Panc1 (cell line): ENCODE data around the gene PCDHGA2. TPM values are rescaled to one million over a fixed set of nuclear protein-coding genes. Genes with fewer than 3 reads are reported as not detected.

ENCODE experiments used
- ATAC-seq: fragments of 200-7000 bp; cut with Tn5 transposase; 2 replicates; pipeline ENCODE4 v1.9.1; 2020; ENCODE audit warnings: mild to moderate bottlenecking, moderate library complexity
- BruUV-seq: library from RNA; stranded (reverse); fragments of 400-500 nt; replicated peaks from 2 replicates; lab custom pipeline; 2021; lab: Mats Ljungman, UMichigan
- CTCF ChIA-PET: fragments of 300-600 bp; sonication (Branson Sonifier 250); formaldehyde crosslinking; loops from one replicate; lab custom pipeline; 2022; ENCODE audit warnings: antibody characterized with exemption; lab: Charles Lee
- POLR2A ChIA-PET: fragments of 300-600 bp; sonication (Branson Sonifier 250); formaldehyde crosslinking; loops from one replicate; lab custom pipeline; 2022; ENCODE audit warnings: antibody characterized with exemption; lab: Charles Lee
- DNase-seq: peaks from one replicate; pipeline ENCODE4 v3.0.0-alpha.2; 2010; ENCODE audit warnings: low read depth, low spot score
- H3K27ac ChIP-seq: 2 replicates; pipeline ENCODE4 v1.5.1; 2011; ENCODE audit warnings: mild to moderate bottlenecking, low read length, inconsistent platforms
- H3K27me3 ChIP-seq: fragments of 200-500 bp; sonication (Bioruptor generic); 2 replicates; pipeline ENCODE4 v1.6.0; 2014; ENCODE audit warnings: low read length, inconsistent platforms; ENCODE audit not compliant: control insufficient read depth, insufficient read depth
- H3K36me3 ChIP-seq: fragments of 200-500 bp; sonication (Bioruptor generic); 2 replicates; pipeline ENCODE4 v1.5.1; 2014; ENCODE audit warnings: inconsistent platforms, mild to moderate bottlenecking, low read length, moderate library complexity; ENCODE audit not compliant: control insufficient read depth, insufficient read depth
- H3K4me1 ChIP-seq: 2 replicates; pipeline ENCODE4 v1.5.1; 2011; ENCODE audit warnings: inconsistent platforms, mild to moderate bottlenecking, low read length, moderate library complexity; ENCODE audit not compliant: control insufficient read depth, insufficient read depth
- H3K4me3 ChIP-seq, 2 experiments: 2 replicates each; pipeline ENCODE4 v1.5.1; 2011 to 2012; ENCODE audit warnings: low read depth in 2 of 2, low read length in 2 of 2, mild to moderate bottlenecking in 2 of 2, inconsistent platforms in 1 of 2, moderate library complexity in 1 of 2
- H3K9me3 ChIP-seq: fragments of 200-500 bp; sonication (Bioruptor generic); 2 replicates; pipeline ENCODE4 v1.5.1; 2014; ENCODE audit warnings: low read depth, mild to moderate bottlenecking, inconsistent platforms, low read length, moderate library complexity; ENCODE audit not compliant: control insufficient read depth, insufficient read depth
- POLR2AphosphoS5 ChIP-seq: IDR thresholded peaks from 2 replicates; pipeline ENCODE4 v1.6.1; 2012; ENCODE audit warnings: mild to moderate bottlenecking, low read depth, low read length, moderate library complexity
- SIN3A ChIP-seq: IDR thresholded peaks from 2 replicates; pipeline ENCODE4 v1.6.1; 2012; ENCODE audit warnings: low read depth, mild to moderate bottlenecking, low read length, moderate library complexity, borderline replicate concordance; ENCODE audit not compliant: insufficient read depth
- TCF7L2 ChIP-seq: IDR thresholded peaks from 2 replicates; pipeline ENCODE4 v1.6.1; 2011; ENCODE audit warnings: mild to moderate bottlenecking, low read depth, low read length, inconsistent platforms
- in situ Hi-C: cut with HindIII; loops from 2 replicates; pipeline ENCODE4 v1.10.0; 2016; ENCODE audit warnings: low sequenced_read_pairs, low pct_unique_long_range_greater_than_20kb
- intact Hi-C: fragments of 100-400 bp; cut with micrococcal nuclease; formaldehyde crosslinking; loops from one replicate; pipeline ENCODE4 v1.10.0; 2022; ENCODE audit not compliant: unreplicated experiment
- total RNA-seq: library from RNA; stranded (reverse); gene quantifications from one replicate; pipeline ENCODE4 v1.2.1, GENCODE V29; 2021; ENCODE audit not compliant: unreplicated experiment
- TF ChIP-seq, protein P1 (sequence below): fragments of 450-650 bp; IDR thresholded peaks from 2 replicates; pipeline ENCODE4 v1.5.1; 2017; ENCODE audit warnings: mild to moderate bottlenecking
- TF ChIP-seq, protein P2 (sequence below), 2 experiments: IDR thresholded peaks; 2 replicates each; pipeline ENCODE4 v1.6.1; 2011 to 2012; ENCODE audit warnings: low read depth in 2 of 2, control low read depth in 1 of 2, low read length in 1 of 2, mild to moderate bottlenecking in 1 of 2, moderate library complexity in 1 of 2; ENCODE audit not compliant: insufficient read depth in 1 of 2

The PCDHGA2 gene
- total RNA-seq, 1 experiment from 2014 or later = 0.05 TPM

DNA sequence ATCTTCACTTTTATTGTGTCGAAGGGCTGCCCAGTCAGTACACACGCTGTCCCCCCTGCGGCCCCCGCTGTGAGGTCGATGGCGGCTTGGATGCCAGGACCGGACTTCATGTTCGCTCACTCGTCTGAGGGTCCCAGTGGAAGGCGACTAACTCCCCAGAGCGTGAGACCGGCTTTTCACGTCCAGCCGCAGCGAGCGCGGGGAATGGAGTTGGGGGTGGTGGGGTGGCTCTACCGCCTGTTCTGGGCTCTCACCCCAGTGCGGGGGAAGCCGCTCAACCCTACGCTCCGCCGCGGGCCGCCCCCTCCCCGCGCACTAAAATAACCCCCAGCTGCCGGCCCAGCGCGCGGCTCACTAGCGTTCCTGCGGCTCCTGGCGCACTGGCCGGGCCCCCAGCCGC lies 34.8 kb upstream of the PCDHGA2 start, which contains the start of gene SLC25A2:
Gene SLC25A2 (minus strand): TSS at position 294 of the 400 bp plus-strand sequence. CDS start 184 bp downstream, at position 110.
- Histone ChIP-seq H3K36me3 (no peaks in the 10 kb centered on the region; the same call in 1 of the 2 replicates), H3K4me3 (no peak within 1 kb of the TSS), H3K27ac (no peak within 1 kb of the TSS), H3K4me1 (no peaks in the 10 kb centered on the region), H3K9me3 (peaks cover 27% of the 10 kb centered on the region), H3K27me3 (no peaks in the 10 kb centered on the region)
- TF ChIP-seq, protein P1, sequence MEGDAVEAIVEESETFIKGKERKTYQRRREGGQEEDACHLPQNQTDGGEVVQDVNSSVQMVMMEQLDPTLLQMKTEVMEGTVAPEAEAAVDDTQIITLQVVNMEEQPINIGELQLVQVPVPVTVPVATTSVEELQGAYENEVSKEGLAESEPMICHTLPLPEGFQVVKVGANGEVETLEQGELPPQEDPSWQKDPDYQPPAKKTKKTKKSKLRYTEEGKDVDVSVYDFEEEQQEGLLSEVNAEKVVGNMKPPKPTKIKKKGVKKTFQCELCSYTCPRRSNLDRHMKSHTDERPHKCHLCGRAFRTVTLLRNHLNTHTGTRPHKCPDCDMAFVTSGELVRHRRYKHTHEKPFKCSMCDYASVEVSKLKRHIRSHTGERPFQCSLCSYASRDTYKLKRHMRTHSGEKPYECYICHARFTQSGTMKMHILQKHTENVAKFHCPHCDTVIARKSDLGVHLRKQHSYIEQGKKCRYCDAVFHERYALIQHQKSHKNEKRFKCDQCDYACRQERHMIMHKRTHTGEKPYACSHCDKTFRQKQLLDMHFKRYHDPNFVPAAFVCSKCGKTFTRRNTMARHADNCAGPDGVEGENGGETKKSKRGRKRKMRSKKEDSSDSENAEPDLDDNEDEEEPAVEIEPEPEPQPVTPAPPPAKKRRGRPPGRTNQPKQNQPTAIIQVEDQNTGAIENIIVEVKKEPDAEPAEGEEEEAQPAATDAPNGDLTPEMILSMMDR = no peak
- TF ChIP-seq POLR2AphosphoS5 (no peak), SIN3A (no peak), TCF7L2 (no peak)
- TF ChIP-seq, protein P2, sequence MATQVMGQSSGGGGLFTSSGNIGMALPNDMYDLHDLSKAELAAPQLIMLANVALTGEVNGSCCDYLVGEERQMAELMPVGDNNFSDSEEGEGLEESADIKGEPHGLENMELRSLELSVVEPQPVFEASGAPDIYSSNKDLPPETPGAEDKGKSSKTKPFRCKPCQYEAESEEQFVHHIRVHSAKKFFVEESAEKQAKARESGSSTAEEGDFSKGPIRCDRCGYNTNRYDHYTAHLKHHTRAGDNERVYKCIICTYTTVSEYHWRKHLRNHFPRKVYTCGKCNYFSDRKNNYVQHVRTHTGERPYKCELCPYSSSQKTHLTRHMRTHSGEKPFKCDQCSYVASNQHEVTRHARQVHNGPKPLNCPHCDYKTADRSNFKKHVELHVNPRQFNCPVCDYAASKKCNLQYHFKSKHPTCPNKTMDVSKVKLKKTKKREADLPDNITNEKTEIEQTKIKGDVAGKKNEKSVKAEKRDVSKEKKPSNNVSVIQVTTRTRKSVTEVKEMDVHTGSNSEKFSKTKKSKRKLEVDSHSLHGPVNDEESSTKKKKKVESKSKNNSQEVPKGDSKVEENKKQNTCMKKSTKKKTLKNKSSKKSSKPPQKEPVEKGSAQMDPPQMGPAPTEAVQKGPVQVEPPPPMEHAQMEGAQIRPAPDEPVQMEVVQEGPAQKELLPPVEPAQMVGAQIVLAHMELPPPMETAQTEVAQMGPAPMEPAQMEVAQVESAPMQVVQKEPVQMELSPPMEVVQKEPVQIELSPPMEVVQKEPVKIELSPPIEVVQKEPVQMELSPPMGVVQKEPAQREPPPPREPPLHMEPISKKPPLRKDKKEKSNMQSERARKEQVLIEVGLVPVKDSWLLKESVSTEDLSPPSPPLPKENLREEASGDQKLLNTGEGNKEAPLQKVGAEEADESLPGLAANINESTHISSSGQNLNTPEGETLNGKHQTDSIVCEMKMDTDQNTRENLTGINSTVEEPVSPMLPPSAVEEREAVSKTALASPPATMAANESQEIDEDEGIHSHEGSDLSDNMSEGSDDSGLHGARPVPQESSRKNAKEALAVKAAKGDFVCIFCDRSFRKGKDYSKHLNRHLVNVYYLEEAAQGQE (IDR thresholded peaks at IDR 0.05; ENCODE audit: insufficient read depth in 1 of 2, low read depth in 2 of 2, low read length in 1 of 2) = no peak
- ChIA-PET POLR2A (no interaction called here), CTCF (no interaction called here)
- ATAC-seq = no peak
- in situ Hi-C loops = no loop called here
- intact Hi-C loops = no loop called here
- DNase-seq = no peak
- BruUV-seq = no TSS peak

DNA sequence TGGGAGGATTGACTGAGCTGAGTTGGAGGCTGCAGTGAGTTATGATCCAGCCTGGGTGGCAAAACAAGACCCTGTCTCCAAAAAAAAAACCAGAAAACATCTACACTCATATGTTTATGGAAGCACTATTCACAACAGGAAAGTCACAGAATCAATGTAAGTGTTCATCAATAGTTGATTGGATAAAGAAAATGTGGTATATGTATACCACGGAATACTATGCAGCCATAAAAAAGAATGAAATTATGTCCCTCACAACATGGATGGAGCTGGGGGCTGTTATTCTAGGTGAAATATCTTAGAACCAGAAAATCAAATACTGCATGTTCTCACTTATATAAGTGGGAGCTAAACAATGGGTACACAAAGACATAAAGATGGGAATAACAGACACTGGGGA lies 31.9 kb upstream of the PCDHGA2 start:
- no peak for DNase-seq
- CTCF ChIA-PET = no interaction called here
- Histone ChIP-seq H3K4me3 (no peak overlapping the region), H3K27me3 (no peaks in the 10 kb centered on the region), H3K36me3 (no peaks in the 10 kb centered on the region; the same call in 1 of the 2 replicates), H3K9me3 (peaks cover 46% of the 10 kb centered on the region), H3K27ac (no peak overlapping the region), H3K4me1 (no peaks in the 10 kb centered on the region)
- in situ Hi-C loops = no loop called here
- no peak for ATAC-seq
- TF ChIP-seq POLR2AphosphoS5 (no peak), SIN3A (no peak), TCF7L2 (no peak)
- TF ChIP-seq, protein P2 (IDR thresholded peaks at IDR 0.05; ENCODE audit: insufficient read depth in 1 of 2, low read depth in 2 of 2, low read length in 1 of 2) = no peak
- TF ChIP-seq, protein P1 = no peak
- intact Hi-C loops = no loop called here
- POLR2A ChIA-PET = no interaction called here
- no TSS peak for BruUV-seq
